Smooth muscle cell (in vitro differentiated cells): ENCODE data around the gene LYPLA2. TPM values are rescaled to one million over a fixed set of nuclear protein-coding genes. Genes with fewer than 3 reads are reported as not detected.

Experiments used
- DNase-seq: peaks from one replicate; lab custom pipeline; 2025; ENCODE audit not compliant: unreplicated experiment; lab: John Stamatoyannopoulos, UW
- H2AFZ ChIP-seq: fragments of 200-600 bp; sonication (generic); 2 replicates; pipeline ENCODE4 v1.6.0; 2016; ENCODE audit warnings: antibody characterized with exemption, low read depth, mild to moderate bottlenecking
- H3F3A ChIP-seq: fragments of 200-600 bp; sonication (generic); 2 replicates; pipeline ENCODE4 v1.6.0; 2017; ENCODE audit warnings: antibody characterized with exemption, low read depth
- H3K27ac ChIP-seq: fragments of 200-600 bp; sonication (generic); 2 replicates; pipeline ENCODE4 v1.5.1; 2016; ENCODE audit warnings: low read depth, mild to moderate bottlenecking
- H3K27me3 ChIP-seq: fragments of 200-600 bp; sonication (generic); 2 replicates; pipeline ENCODE4 v1.6.1; 2016; ENCODE audit warnings: low read depth, mild to moderate bottlenecking
- H3K36me3 ChIP-seq: fragments of 200-600 bp; sonication (generic); 2 replicates; pipeline ENCODE4 v1.5.1; 2016; ENCODE audit warnings: low read depth
- H3K4me1 ChIP-seq: fragments of 200-600 bp; sonication (generic); 2 replicates; pipeline ENCODE4 v1.5.1; 2016; ENCODE audit warnings: low read depth
- H3K4me2 ChIP-seq: fragments of 200-600 bp; sonication (generic); 2 replicates; pipeline ENCODE4 v1.6.0; 2016; ENCODE audit warnings: mild to moderate bottlenecking
- H3K4me3 ChIP-seq: fragments of 200-600 bp; sonication (generic); 2 replicates; pipeline ENCODE4 v1.5.1; 2016; ENCODE audit warnings: mild to moderate bottlenecking
- H3K79me2 ChIP-seq: fragments of 200-600 bp; sonication (generic); 2 replicates; pipeline ENCODE4 v1.6.0; 2016; ENCODE audit warnings: low read depth, mild to moderate bottlenecking
- H3K9ac ChIP-seq: fragments of 200-600 bp; sonication (generic); 2 replicates; pipeline ENCODE4 v1.6.0; 2016; ENCODE audit warnings: low read depth
- H3K9me3 ChIP-seq: fragments of 200-600 bp; sonication (generic); replicated peaks from 2 replicates; pipeline ENCODE4 v1.5.1; 2016; ENCODE audit warnings: low read depth
- H4K20me1 ChIP-seq: fragments of 200-600 bp; sonication (generic); 2 replicates; pipeline ENCODE4 v1.6.0; 2016; ENCODE audit warnings: low read depth
- WGBS: methylation state at CpG from one replicate; pipeline ENCODE4 v1.1.7; 2016; ENCODE audit warnings: low lambda C conversion rate; 5-methylcytosine and 5-hydroxymethylcytosine counted together
- polyA plus RNA-seq: library from polyadenylated mRNA; unstranded; fragments of >200 nt; fragmentation: Nextera tagmentation; extraction: Ambion mirVana; gene quantifications from 2 replicates; pipeline ENCODE4 v1.2.1, GENCODE V29; 2016
- total RNA-seq: library from RNA; depleted of rRNA; stranded (reverse); fragments of >200 nt; gene quantifications from 2 replicates; pipeline ENCODE4 v1.2.3, GENCODE V29; 2014
- TF ChIP-seq, protein P1 (sequence below): fragments of 200-600 bp; sonication (generic); IDR thresholded peaks from 2 replicates; pipeline ENCODE4 v1.5.1; 2017; ENCODE audit warnings: borderline replicate concordance, mild to moderate bottlenecking, antibody characterized with exemption; ENCODE audit not compliant: insufficient read depth, poor library complexity, severe bottlenecking

LYPLA2 gene
- total and polyA plus RNA-seq, 2 experiments from 2014 or later, result 74.9 to 94.3 TPM

GRCh38 chr1:23798662-23799142 is 7.8 kb downstream of the LYPLA2 start:
- DNase-seq, result no peak
- H3K9ac ChIP-seq, result no peak overlapping the region
- TF ChIP-seq, protein P1, sequence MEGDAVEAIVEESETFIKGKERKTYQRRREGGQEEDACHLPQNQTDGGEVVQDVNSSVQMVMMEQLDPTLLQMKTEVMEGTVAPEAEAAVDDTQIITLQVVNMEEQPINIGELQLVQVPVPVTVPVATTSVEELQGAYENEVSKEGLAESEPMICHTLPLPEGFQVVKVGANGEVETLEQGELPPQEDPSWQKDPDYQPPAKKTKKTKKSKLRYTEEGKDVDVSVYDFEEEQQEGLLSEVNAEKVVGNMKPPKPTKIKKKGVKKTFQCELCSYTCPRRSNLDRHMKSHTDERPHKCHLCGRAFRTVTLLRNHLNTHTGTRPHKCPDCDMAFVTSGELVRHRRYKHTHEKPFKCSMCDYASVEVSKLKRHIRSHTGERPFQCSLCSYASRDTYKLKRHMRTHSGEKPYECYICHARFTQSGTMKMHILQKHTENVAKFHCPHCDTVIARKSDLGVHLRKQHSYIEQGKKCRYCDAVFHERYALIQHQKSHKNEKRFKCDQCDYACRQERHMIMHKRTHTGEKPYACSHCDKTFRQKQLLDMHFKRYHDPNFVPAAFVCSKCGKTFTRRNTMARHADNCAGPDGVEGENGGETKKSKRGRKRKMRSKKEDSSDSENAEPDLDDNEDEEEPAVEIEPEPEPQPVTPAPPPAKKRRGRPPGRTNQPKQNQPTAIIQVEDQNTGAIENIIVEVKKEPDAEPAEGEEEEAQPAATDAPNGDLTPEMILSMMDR, result no peak

GRCh38 chr1:23799255-23799569 is 8.3 kb downstream of the LYPLA2 start:
- peaks cover 17% of the 10 kb centered on the region for H3F3A ChIP-seq
- no peak for DNase-seq
- TF ChIP-seq, protein P1, result no peak
- H3K79me2 ChIP-seq, result no peaks in the 10 kb centered on the region
- peak overlapping the region; percentile 85 for H3K4me3 ChIP-seq
- no peak overlapping the region for H3K9ac ChIP-seq
- peak overlapping the region; percentile 98 for H3K4me2 ChIP-seq
- no peaks in the 10 kb centered on the region for H4K20me1 ChIP-seq
- peaks cover 5% of the 10 kb centered on the region for H3K4me1 ChIP-seq
- H3K36me3 ChIP-seq, result no peaks in the 10 kb centered on the region
- WGBS, result 56% methylated on average over 7 of the region's 7 CpGs
- H3K9me3 ChIP-seq, result no peaks in the 10 kb centered on the region
- peak overlapping the region; percentile 84 for H3K27ac ChIP-seq
- H3K27me3 ChIP-seq, result no peaks in the 10 kb centered on the region
- H2AFZ ChIP-seq, result no peak overlapping the region

More at GRCh38 chr1:23798662-23799142, 7.8 kb downstream of the LYPLA2 start:
- peak overlapping the region; percentile 85 for H3K4me3 ChIP-seq
- no peaks in the 10 kb centered on the region for H3K79me2 ChIP-seq
- H3K9me3 ChIP-seq, result no peaks in the 10 kb centered on the region
- H4K20me1 ChIP-seq, result no peaks in the 10 kb centered on the region
- no peaks in the 10 kb centered on the region for H3K27me3 ChIP-seq
- no peaks in the 10 kb centered on the region for H3K36me3 ChIP-seq
- H3F3A ChIP-seq, result peaks cover 17% of the 10 kb centered on the region
- WGBS, result 93% methylated on average over 9 of the region's 12 CpGs
- peaks cover 5% of the 10 kb centered on the region for H3K4me1 ChIP-seq
- peak overlapping the region; percentile 98 for H3K4me2 ChIP-seq
- H3K27ac ChIP-seq, result peak overlapping the region; percentile 84
- no peak overlapping the region for H2AFZ ChIP-seq

DNA sequence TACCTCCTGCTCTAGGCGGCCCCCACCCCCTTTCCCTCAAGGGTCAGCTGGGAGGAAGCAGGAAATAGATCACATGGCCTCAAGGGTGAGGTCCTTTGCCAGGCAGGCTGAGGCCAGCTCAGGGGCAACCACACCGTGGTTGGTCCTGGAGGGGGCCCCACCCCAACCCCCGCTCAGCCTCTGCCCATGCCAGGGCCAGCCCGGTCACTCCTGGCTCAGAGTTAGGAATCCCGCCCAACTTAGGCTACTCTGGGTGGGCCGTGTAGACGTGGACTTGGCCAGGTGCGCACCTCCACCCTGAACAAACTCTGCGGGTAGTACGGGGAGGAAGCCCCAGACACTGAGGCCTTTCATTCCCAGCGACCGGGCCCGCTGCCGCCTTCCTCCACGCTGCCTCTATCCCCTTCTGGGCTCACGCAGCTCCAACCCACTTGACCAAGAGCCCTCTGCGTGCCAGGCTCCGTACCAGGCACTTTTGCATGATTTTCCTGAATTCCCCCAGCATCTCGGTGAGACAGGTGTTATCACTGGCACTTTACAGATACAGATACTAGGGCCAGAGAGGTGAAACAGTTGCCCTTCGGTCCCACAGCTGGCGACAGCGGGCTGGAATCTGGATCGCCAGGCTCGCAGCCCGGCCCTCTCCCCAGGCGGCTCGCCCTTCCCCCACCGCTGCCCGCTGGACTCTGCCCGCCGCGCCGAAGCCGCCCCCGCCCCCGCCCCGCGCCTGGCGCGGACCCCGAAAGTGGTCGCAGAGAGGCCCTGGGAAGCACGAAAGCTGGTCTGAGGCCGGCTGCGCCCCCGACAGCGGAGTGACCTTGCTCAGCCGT is 8.8 kb downstream of the LYPLA2 start:
- H3K9me3 ChIP-seq, result no peaks in the 10 kb centered on the region
- H3K4me1 ChIP-seq, result peaks cover 5% of the 10 kb centered on the region
- H3K4me2 ChIP-seq, result peak overlapping the region; percentile 98
- TF ChIP-seq, protein P1, result no peak
- no peak overlapping the region for H2AFZ ChIP-seq
- no peaks in the 10 kb centered on the region for H3K36me3 ChIP-seq
- H3K4me3 ChIP-seq, result peak overlapping the region; percentile 85
- peak overlapping the region; percentile 89 for H3K9ac ChIP-seq
- H3K79me2 ChIP-seq, result no peaks in the 10 kb centered on the region
- no peaks in the 10 kb centered on the region for H3K27me3 ChIP-seq
- peaks cover 17% of the 10 kb centered on the region for H3F3A ChIP-seq
- WGBS, result 2% methylated on average over 44 of the region's 48 CpGs
- no peak for DNase-seq
- H4K20me1 ChIP-seq, result no peaks in the 10 kb centered on the region
- H3K27ac ChIP-seq, result peak overlapping the region; percentile 84
